PC-9 (cell line): ENCODE measurements around the gene ARID4B. TPM values are rescaled to one million over a fixed set of nuclear protein-coding genes. Genes with fewer than 3 reads are reported as not detected.

ENCODE experiments used
- BruUV-seq: library from RNA; stranded (reverse); fragments of 400-500 nt; replicated peaks from 2 replicates; lab custom pipeline; 2021; lab: Mats Ljungman, UMichigan
- CTCF ChIA-PET: fragments of 300-600 bp; sonication (Branson Sonifier 250); formaldehyde crosslinking; loops from one replicate; lab custom pipeline; 2022; ENCODE audit warnings: antibody characterized with exemption; lab: Charles Lee
- POLR2A ChIA-PET: fragments of 300-600 bp; sonication (Branson Sonifier 250); formaldehyde crosslinking; loops from one replicate; lab custom pipeline; 2022; ENCODE audit warnings: antibody characterized with exemption; ENCODE audit not compliant: unreplicated experiment; lab: Charles Lee
- DNase-seq, 2 experiments: peaks; one replicate each; pipeline versions ENCODE4 v3.0.0 to v3.0.0-alpha.2; 2015 to 2022; ENCODE audit warnings: mixed read lengths in 1 of 2
- H2AFZ ChIP-seq: fragments of 200-600 bp; sonication (generic); 2 replicates; pipeline ENCODE4 v1.8.1; 2017; ENCODE audit warnings: antibody characterized with exemption
- H3F3A ChIP-seq: fragments of 200-600 bp; sonication (generic); 2 replicates; pipeline ENCODE4 v1.8.1; 2017; ENCODE audit warnings: antibody characterized with exemption, mild to moderate bottlenecking, low read depth; ENCODE audit not compliant: insufficient read depth
- H3K27ac ChIP-seq: fragments of 200-600 bp; sonication (generic); 2 replicates; pipeline ENCODE4 v1.6.1; 2016; ENCODE audit warnings: mixed run types
- H3K27me3 ChIP-seq: fragments of 200-600 bp; sonication (generic); 2 replicates; pipeline ENCODE4 v1.6.1; 2016; ENCODE audit warnings: low read depth, mixed run types; ENCODE audit not compliant: insufficient read depth
- H3K36me3 ChIP-seq: fragments of 200-600 bp; sonication (generic); 2 replicates; pipeline ENCODE4 v1.6.1; 2016; ENCODE audit warnings: low read depth, mixed run types
- H3K4me1 ChIP-seq: fragments of 200-600 bp; sonication (generic); replicated peaks from 2 replicates; pipeline ENCODE4 v1.6.1; 2016; ENCODE audit warnings: mixed run types; ENCODE audit not compliant: insufficient read depth
- H3K4me2 ChIP-seq: fragments of 200-600 bp; sonication (generic); 2 replicates; pipeline ENCODE4 v1.6.1; 2017; ENCODE audit warnings: mixed run types
- H3K4me3 ChIP-seq: fragments of 200-600 bp; sonication (generic); 2 replicates; pipeline ENCODE4 v1.6.1; 2016; ENCODE audit warnings: mixed run types
- H3K79me2 ChIP-seq: fragments of 200-600 bp; sonication (generic); 2 replicates; pipeline ENCODE4 v1.6.1; 2017; ENCODE audit warnings: low read depth, mixed run types
- H3K9me2 ChIP-seq: fragments of 200-600 bp; sonication (generic); 2 replicates; pipeline ENCODE4 v1.8.1; 2017; ENCODE audit warnings: mild to moderate bottlenecking; ENCODE audit not compliant: insufficient read depth
- H3K9me3 ChIP-seq: fragments of 200-600 bp; sonication (generic); 2 replicates; pipeline ENCODE4 v1.8.1; 2016; ENCODE audit warnings: low read depth; ENCODE audit not compliant: insufficient read depth
- H4K20me1 ChIP-seq: fragments of 200-600 bp; sonication (generic); 2 replicates; pipeline ENCODE4 v1.8.1; 2017; ENCODE audit not compliant: insufficient read depth
- EZH2 ChIP-seq: fragments of 200-600 bp; sonication (generic); IDR thresholded peaks from 2 replicates; pipeline ENCODE4 v1.8.0; 2017; ENCODE audit warnings: antibody characterized with exemption, low read depth
- intact Hi-C: fragments of 100-400 bp; cut with micrococcal nuclease; formaldehyde crosslinking; loops from one replicate; pipeline ENCODE4 v1.10.0; 2022; ENCODE audit not compliant: unreplicated experiment
- total RNA-seq: library from RNA; stranded (reverse); gene quantifications from 2 replicates; pipeline ENCODE4 v1.2.3, GENCODE V29; 2021
- TF ChIP-seq, protein P1 (sequence below): fragments of 200-600 bp; sonication (generic); conservative IDR thresholded peaks from 2 replicates; pipeline ENCODE4 v1.6.1; 2017; ENCODE audit warnings: mixed run types, antibody characterized with exemption, mild to moderate bottlenecking, moderate library complexity

ARID4B gene
- total RNA-seq, 1 experiment from 2014 or later = 47.1 TPM

DNA sequence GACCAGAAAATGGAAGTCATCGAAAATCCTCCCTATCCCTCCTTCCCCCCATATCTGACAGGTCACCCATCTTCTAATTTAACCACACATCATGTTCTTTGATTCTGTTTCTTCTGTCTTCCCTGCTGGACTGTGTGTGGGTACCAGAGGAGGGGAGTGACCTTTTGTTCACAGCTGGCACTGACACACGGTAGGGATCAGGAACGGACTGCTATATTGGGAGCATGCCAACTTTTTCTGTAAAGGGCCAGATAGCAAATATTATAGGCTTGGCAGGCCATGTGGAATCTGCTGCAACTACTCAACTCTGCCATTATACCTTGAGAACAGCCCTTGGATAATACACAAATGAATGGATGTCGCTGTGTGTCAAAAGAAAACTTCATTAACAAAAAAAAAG is 191.9 kb downstream of the ARID4B start:
- no peak overlapping the region for H2AFZ ChIP-seq
- H3K79me2 ChIP-seq = no peaks in the 10 kb centered on the region
- H3K27ac ChIP-seq = no peak overlapping the region
- H3K36me3 ChIP-seq = peaks cover 49% of the 10 kb centered on the region
- H3K9me3 ChIP-seq = no peaks in the 10 kb centered on the region
- H3K4me3 ChIP-seq = no peak overlapping the region
- peaks cover 15% of the 10 kb centered on the region; the same call in 1 of the 2 replicates for H3F3A ChIP-seq
- intact Hi-C loops = no loop called here
- 0 out of 2 replicates have a peak, but pooled peaks cover 4% of the 10 kb centered on the region for H4K20me1 ChIP-seq
- no peak for TF ChIP-seq EZH2
- TF ChIP-seq, protein P1, sequence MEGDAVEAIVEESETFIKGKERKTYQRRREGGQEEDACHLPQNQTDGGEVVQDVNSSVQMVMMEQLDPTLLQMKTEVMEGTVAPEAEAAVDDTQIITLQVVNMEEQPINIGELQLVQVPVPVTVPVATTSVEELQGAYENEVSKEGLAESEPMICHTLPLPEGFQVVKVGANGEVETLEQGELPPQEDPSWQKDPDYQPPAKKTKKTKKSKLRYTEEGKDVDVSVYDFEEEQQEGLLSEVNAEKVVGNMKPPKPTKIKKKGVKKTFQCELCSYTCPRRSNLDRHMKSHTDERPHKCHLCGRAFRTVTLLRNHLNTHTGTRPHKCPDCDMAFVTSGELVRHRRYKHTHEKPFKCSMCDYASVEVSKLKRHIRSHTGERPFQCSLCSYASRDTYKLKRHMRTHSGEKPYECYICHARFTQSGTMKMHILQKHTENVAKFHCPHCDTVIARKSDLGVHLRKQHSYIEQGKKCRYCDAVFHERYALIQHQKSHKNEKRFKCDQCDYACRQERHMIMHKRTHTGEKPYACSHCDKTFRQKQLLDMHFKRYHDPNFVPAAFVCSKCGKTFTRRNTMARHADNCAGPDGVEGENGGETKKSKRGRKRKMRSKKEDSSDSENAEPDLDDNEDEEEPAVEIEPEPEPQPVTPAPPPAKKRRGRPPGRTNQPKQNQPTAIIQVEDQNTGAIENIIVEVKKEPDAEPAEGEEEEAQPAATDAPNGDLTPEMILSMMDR = no peak
- CTCF ChIA-PET = interaction anchor here (0.5 kb wide), 1 partner anchor 41 kb away, joined by 3 read pairs; no protein-coding TSS in a partner anchor
- H3K4me2 ChIP-seq = no peak overlapping the region
- POLR2A ChIA-PET = no interaction called here
- H3K27me3 ChIP-seq = no peaks in the 10 kb centered on the region
- BruUV-seq = no TSS peak
- no peak for DNase-seq
- no peaks in the 10 kb centered on the region for H3K4me1 ChIP-seq
- no peaks in the 10 kb centered on the region for H3K9me2 ChIP-seq

DNA sequence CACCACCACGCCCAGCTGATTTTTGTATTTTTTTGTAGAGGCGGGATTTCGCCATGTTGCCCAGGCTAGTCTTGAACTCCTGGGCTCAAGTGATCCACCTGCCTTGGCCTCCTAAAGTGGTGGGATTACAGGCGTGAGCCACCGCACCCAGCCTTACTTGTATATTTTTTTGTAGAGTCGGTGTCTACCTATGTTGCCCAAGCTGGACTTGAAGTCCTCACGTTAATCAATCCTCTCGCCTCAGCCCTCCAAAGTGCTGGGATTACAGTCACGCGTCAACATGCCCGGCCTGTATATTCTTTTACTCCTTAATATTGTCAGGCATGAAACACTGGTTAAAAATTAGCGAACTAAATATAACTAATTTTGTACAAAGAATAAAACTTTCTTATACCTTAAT is 193.8 kb downstream of the ARID4B start:
- intact Hi-C loops = no loop called here
- Histone ChIP-seq H3K27me3 (no peaks in the 10 kb centered on the region), H3K79me2 (no peaks in the 10 kb centered on the region), H3K27ac (no peak overlapping the region), H3K4me2 (no peak overlapping the region), H4K20me1 (no peaks in the 10 kb centered on the region), H3K9me3 (no peaks in the 10 kb centered on the region), H3K9me2 (no peaks in the 10 kb centered on the region), H3K36me3 (peaks cover 44% of the 10 kb centered on the region), H3K4me3 (no peak overlapping the region), H3K4me1 (peaks cover 10% of the 10 kb centered on the region), H3F3A (peaks cover 32% of the 10 kb centered on the region), H2AFZ (no peak overlapping the region)
- POLR2A ChIA-PET = no interaction called here
- CTCF ChIA-PET = no interaction called here
- no peak for DNase-seq
- TF ChIP-seq, protein P1 = no peak
- no peak for TF ChIP-seq EZH2
- no TSS peak for BruUV-seq

DNA sequence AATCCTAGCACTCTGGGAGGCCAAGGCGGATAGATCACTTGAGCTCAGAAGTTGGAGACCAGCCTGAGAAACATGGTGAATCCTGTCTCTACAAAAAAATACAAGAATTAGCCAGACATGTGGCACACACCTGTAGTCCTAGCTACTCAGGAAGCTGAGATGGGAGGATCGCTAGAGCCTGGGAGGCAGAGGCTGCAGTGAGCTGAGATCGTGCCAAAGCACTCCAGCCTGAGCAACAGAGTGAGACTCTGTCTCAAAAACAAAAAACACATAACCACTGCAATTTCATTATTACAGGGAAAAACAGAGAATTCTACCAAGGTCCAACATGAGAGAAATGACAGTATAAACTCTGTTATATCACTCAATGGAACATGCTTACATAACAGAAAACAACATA is 194.9 kb downstream of the ARID4B start:
- peaks cover 6% of the 10 kb centered on the region for H3K79me2 ChIP-seq
- ChIA-PET CTCF (interaction anchor here (0.7 kb wide), 1 partner anchor 1918 kb away, joined by 3 read pairs; no protein-coding TSS in a partner anchor), POLR2A (no interaction called here)
- no peaks in the 10 kb centered on the region for H3K9me3 ChIP-seq
- H3K9me2 ChIP-seq = no peaks in the 10 kb centered on the region
- peaks cover 13% of the 10 kb centered on the region for H3K4me1 ChIP-seq
- BruUV-seq = no TSS peak
- no peak for DNase-seq
- H3K36me3 ChIP-seq = peaks cover 36% of the 10 kb centered on the region
- intact Hi-C loops = no loop called here
- no peak overlapping the region for H3K4me3 ChIP-seq
- no peak overlapping the region for H3K4me2 ChIP-seq
- H3K27me3 ChIP-seq = no peaks in the 10 kb centered on the region
- no peak overlapping the region for H2AFZ ChIP-seq
- no peak overlapping the region for H3K27ac ChIP-seq
- no peaks in the 10 kb centered on the region; the same call in 1 of the 2 replicates for H4K20me1 ChIP-seq
- H3F3A ChIP-seq = peaks cover 34% of the 10 kb centered on the region
- no peak for TF ChIP-seq EZH2

DNA sequence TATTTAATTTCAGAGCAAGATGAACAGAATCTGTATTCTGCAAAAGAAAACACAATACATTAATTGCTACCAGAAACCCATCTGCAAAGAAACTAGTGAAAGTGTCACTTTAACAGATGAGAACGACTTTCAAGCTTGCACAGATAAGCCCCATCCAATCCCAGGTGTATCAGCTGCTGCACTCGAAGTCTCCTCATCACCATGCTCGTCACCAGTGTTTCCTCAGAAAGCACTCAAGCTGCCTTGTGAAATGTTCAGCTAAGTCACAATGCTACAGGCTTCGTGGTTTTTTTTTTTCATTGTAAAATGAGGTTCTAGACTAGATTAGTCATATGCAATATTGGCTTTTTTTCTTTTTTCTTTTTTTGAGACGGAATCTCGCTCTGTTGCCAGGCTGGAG is 196.0 kb downstream of the ARID4B start:
- no peak overlapping the region for H2AFZ ChIP-seq
- H3K79me2 ChIP-seq = peaks cover 17% of the 10 kb centered on the region
- intact Hi-C loops = no loop called here
- BruUV-seq = no TSS peak
- peaks cover 25% of the 10 kb centered on the region for H3K36me3 ChIP-seq
- no peaks in the 10 kb centered on the region for H3K9me3 ChIP-seq
- TF ChIP-seq EZH2 = no peak
- TF ChIP-seq, protein P1 = no peak
- H3K27me3 ChIP-seq = no peaks in the 10 kb centered on the region
- CTCF ChIA-PET = interaction anchor here (0.6 kb wide), 1 partner anchor 592 kb away, joined by 3 read pairs; no protein-coding TSS in a partner anchor
- peaks cover 9% of the 10 kb centered on the region for H4K20me1 ChIP-seq
- peaks cover 35% of the 10 kb centered on the region for H3F3A ChIP-seq
- no peak overlapping the region for H3K4me3 ChIP-seq
- no peaks in the 10 kb centered on the region for H3K9me2 ChIP-seq
- peaks cover 14% of the 10 kb centered on the region for H3K4me1 ChIP-seq
- H3K27ac ChIP-seq = no peak overlapping the region
- DNase-seq = no peak
- POLR2A ChIA-PET = no interaction called here
- H3K4me2 ChIP-seq = no peak overlapping the region
